Ishikawa (cell line): Measurements from ENCODE around the gene ARL14.
A peak's percentile ranks its signal among the peaks of the same experiment; 100 is the strongest.

ENCODE experiments used
- CEBPB ChIP-seq: IDR thresholded peaks from 2 replicates; pipeline ENCODE4 v1.6.1; 2012
- CREB1 ChIP-seq: IDR thresholded peaks from 2 replicates; pipeline ENCODE4 v1.6.1; 2012; ENCODE audit warnings: low read depth
- EGR1 ChIP-seq: IDR thresholded peaks from 2 replicates; pipeline ENCODE4 v1.6.1; 2012
- EP300 ChIP-seq: IDR thresholded peaks from 2 replicates; pipeline ENCODE4 v1.6.1; 2012; ENCODE audit warnings: borderline replicate concordance
- FOXM1 ChIP-seq: IDR thresholded peaks from 2 replicates; pipeline ENCODE4 v1.6.1; 2012; ENCODE audit warnings: low read depth, borderline replicate concordance
- MAX ChIP-seq: IDR thresholded peaks from 2 replicates; pipeline ENCODE4 v1.6.1; 2012
- NFIC ChIP-seq: IDR thresholded peaks from 2 replicates; pipeline ENCODE4 v1.6.1; 2012
- RAD21 ChIP-seq: IDR thresholded peaks from 2 replicates; pipeline ENCODE4 v1.6.1; 2012; ENCODE audit warnings: low read depth
- REST ChIP-seq: IDR thresholded peaks from 2 replicates; pipeline ENCODE4 v1.6.1; 2012; ENCODE audit warnings: low read depth, mild to moderate bottlenecking
- TAF1 ChIP-seq: IDR thresholded peaks from 2 replicates; pipeline ENCODE4 v1.6.1; 2012; ENCODE audit warnings: low read depth, mild to moderate bottlenecking
- TCF12 ChIP-seq: IDR thresholded peaks from 2 replicates; pipeline ENCODE4 v1.6.1; 2012; ENCODE audit warnings: low read depth
- TEAD4 ChIP-seq: IDR thresholded peaks from 2 replicates; pipeline ENCODE4 v1.6.1; 2012
- USF1 ChIP-seq: IDR thresholded peaks from 2 replicates; pipeline ENCODE4 v1.6.1; 2012
- YY1 ChIP-seq: IDR thresholded peaks from 2 replicates; pipeline ENCODE4 v1.6.1; 2012; ENCODE audit warnings: low read depth
- ZBTB7A ChIP-seq: IDR thresholded peaks from 2 replicates; pipeline ENCODE4 v1.6.1; 2012; ENCODE audit warnings: low read depth

The ARL14 gene

GRCh38 chr3:160697637-160698380, 20.8 kb downstream of the ARL14 start:
- no peak for TF ChIP-seq ZBTB7A

- TF ChIP-seq YY1 (no peak), FOXM1 (no peak), MAX (no peak), USF1 (no peak), CEBPB (no peak), NFIC (no peak), EP300 (no peak), TEAD4 (no peak), TAF1 (no peak), TCF12 (no peak), ZBTB7A (no peak), EGR1 (no peak), REST (no peak), CREB1 (no peak), RAD21 (no peak)
Observed at GRCh38 chr3:160698599-160699195, 21.7 kb downstream of the ARL14 start.

GRCh38 chr3:160701490-160701889, 24.5 kb downstream of the ARL14 start:
- no peak for TF ChIP-seq EGR1
- TF ChIP-seq TAF1: no peak
- TF ChIP-seq MAX: no peak
- no peak for TF ChIP-seq ZBTB7A

GRCh38 chr3:160702290-160702689, 25.3 kb downstream of the ARL14 start:
- TF ChIP-seq TEAD4 (no peak), EP300 (no peak), EGR1 (no peak), TCF12 (no peak), CEBPB (no peak), RAD21 (no peak), MAX (no peak), CREB1 (no peak), NFIC (no peak)

- TF ChIP-seq EP300: no peak
- TF ChIP-seq TEAD4: no peak
- no peak for TF ChIP-seq MAX
- TF ChIP-seq CREB1: no peak
- no peak for TF ChIP-seq EGR1
- TF ChIP-seq ZBTB7A: no peak
- no peak for TF ChIP-seq YY1
Observed at GRCh38 chr3:160703974-160704373, 27.0 kb downstream of the ARL14 start.

GRCh38 chr3:160707187-160707794, 30.3 kb downstream of the ARL14 start:
- TF ChIP-seq RAD21: peak; percentile 71
- TF ChIP-seq REST: no peak
